Uterus (tissue), 2 donors: ENCODE results near the gene ACADM.

Experiments
- POLR2A ChIP-seq, 2 donors: fragments of 450-650 bp; IDR thresholded peaks; one replicate each; pipeline ENCODE4 v1.6.1; 2016; ENCODE audit warnings: antibody characterized with exemption in 2 of 2, mild to moderate bottlenecking in 1 of 2, moderate library complexity in 1 of 2
- TF ChIP-seq, protein P1 (sequence below), 4 experiments: fragments of 200-600 bp in 2 of 4; fragments of 450-650 bp in 2 of 4; sonication (generic) in 2 of 4; IDR thresholded peaks; one replicate each; pipeline ENCODE4 v1.5.1; 2016 to 2019; ENCODE audit warnings: antibody characterized with exemption in 4 of 4, mild to moderate bottlenecking in 2 of 4, moderate library complexity in 1 of 4

DNA sequence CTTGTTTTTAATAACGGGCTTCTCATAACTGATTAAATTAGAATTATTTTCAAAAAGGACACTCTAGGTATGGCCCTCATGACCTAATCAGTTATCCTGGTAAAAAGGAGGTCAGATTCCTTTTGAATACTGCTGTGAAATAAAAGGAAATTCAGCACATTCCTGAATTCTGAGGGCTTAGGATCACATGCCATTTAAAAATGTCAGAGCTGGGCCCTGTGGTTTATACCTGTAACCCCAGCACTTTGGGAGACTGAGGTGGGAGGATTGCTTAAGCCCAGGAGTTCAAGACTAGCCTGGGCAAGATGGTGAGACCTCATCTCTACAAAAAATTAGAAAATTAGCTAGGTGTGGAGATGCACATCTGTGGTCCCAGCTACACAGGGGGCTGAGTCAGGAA lies 43.5 kb downstream of the ACADM start:
- TF ChIP-seq, protein P1, sequence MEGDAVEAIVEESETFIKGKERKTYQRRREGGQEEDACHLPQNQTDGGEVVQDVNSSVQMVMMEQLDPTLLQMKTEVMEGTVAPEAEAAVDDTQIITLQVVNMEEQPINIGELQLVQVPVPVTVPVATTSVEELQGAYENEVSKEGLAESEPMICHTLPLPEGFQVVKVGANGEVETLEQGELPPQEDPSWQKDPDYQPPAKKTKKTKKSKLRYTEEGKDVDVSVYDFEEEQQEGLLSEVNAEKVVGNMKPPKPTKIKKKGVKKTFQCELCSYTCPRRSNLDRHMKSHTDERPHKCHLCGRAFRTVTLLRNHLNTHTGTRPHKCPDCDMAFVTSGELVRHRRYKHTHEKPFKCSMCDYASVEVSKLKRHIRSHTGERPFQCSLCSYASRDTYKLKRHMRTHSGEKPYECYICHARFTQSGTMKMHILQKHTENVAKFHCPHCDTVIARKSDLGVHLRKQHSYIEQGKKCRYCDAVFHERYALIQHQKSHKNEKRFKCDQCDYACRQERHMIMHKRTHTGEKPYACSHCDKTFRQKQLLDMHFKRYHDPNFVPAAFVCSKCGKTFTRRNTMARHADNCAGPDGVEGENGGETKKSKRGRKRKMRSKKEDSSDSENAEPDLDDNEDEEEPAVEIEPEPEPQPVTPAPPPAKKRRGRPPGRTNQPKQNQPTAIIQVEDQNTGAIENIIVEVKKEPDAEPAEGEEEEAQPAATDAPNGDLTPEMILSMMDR (IDR thresholded peaks at IDR 0.05), result no peak
- no peak for TF ChIP-seq POLR2A (IDR thresholded peaks at IDR 0.05)
